ENCODE data around the gene BCAP31. TPM values are rescaled to one million over a fixed set of nuclear protein-coding genes. Genes with fewer than 3 reads are reported as not detected.
"Not testable (repeated sequence)": the region's sequence is repeated elsewhere in the genome, so short reads cannot be mapped to it uniquely, and the experiment has no call there.

BCAP31 gene
- total and polyA plus RNA-seq, 7 experiments from 2014 or later, result 80.2 to 329 (median 118) TPM

GRCh38 chrX:153730115-153730514 is 5.9 kb upstream of the BCAP31 start:
- H3K4me3 ChIP-seq (ENCODE audit: low read length); DNase-seq; H3K27ac ChIP-seq (ENCODE audit: low read depth, low read length); POLR2A ChIA-PET; H3K27me3 Mint-ChIP-seq; H3K27me3 ChIP-seq (ENCODE audit: control insufficient read depth in 2 of 2, insufficient read depth in 2 of 2, low read length in 2 of 2); H3K4me3 Mint-ChIP-seq; H3K9me3 ChIP-seq (ENCODE audit: control insufficient read depth in 2 of 3, low read length in 3 of 3); H3K36me3 ChIP-seq (ENCODE audit: control insufficient read depth in 2 of 3, insufficient read depth in 3 of 3, low read length in 3 of 3); intact Hi-C loops (cut with micrococcal nuclease); H3K27ac Mint-ChIP-seq; CTCF ChIA-PET; ATAC-seq: not testable (repeated sequence)
- Mint-ChIP-seq H3K4me1 (peaks cover 0 to 33% (median 21%) of the 10 kb centered on the region in 7 donors), H3K36me3 (peaks cover 8 to 27% (median 18%) of the 10 kb centered on the region in 5 donors), H3K9me3 (peaks cover 0 to 11% (median 0%) of the 10 kb centered on the region in 11 donors)
- H3K4me1 ChIP-seq (ENCODE audit: control insufficient read depth in 2 of 2, insufficient read depth in 2 of 2, low read length in 2 of 2), result peaks cover 3 to 18% of the 10 kb centered on the region in 2 donors

DNA sequence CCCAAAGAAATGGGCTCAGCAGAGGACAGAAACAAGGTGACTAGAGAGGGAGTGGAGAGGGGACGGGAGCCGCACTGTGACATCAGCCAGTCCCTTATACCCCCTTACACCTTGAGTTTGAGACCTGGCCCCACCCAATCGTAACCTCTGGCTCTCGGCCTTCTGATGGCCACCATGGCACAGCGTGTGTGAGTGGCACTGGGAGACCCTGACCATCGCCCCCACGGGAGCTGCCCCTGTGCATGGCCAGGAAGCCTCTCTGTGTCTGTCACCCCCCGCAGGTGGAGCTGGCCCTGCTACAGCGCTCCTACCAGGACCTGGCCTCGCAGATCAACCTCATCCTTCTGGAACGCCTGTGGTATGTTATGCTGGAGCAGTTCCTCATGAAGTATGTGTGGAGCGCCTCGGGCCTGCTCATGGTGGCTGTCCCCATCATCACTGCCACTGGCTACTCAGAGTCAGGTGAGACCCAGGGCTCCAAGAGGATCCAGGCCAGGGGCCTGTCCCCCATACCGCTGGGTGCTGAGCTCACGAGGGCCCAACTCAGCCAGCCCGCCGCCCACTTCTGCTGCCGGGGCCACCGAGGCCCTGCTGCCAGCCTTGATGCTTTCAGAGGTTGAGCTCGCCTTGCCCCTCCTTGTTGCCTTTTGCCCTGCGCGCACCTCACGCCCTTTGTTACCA is 4.9 kb upstream of the BCAP31 start:
- H3K9me3 Mint-ChIP-seq, result peaks cover 0 to 11% (median 0%) of the 10 kb centered on the region in 11 donors

DNA sequence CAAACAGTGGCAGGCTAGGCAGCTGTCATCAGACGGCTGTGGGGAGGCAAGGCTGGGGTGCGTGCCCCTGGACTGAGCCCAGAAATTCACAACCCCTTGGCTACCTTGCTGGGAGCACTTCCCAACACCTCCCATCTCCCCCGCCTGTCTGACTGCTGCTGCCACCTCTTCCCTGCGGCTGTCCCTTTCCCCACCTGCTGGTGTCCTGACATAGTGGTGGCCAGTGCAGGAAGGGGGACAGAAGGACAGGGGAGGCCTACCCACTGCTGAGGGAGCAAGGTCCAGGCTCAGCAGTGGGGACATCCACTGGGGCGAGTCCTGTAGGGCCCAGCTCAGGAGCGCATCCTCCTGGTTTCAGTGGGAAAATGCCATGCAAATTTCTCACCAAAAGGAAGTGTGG is 3.9 kb upstream of the BCAP31 start:
- ChIA-PET CTCF (no interaction called here), POLR2A (interaction anchor here (1.1 kb wide), 1 partner anchor 11 kb away, joined by 5 read pairs; no protein-coding TSS in a partner anchor)
- H3K27me3 ChIP-seq (ENCODE audit: control insufficient read depth in 2 of 2, insufficient read depth in 2 of 2, low read length in 2 of 2), result no peaks in the 10 kb centered on the region
- DNase-seq (no peak), ATAC-seq (no peak)
- no peak overlapping the region for H3K4me3 ChIP-seq (ENCODE audit: low read length)
- Mint-ChIP-seq H3K9me3 (peaks cover 0 to 11% (median 0%) of the 10 kb centered on the region in 11 donors), H3K4me1 (peaks cover 0 to 30% (median 20%) of the 10 kb centered on the region in 7 donors), H3K27ac (peak overlapping the region in 1 of 9 donors; percentile 27), H3K27me3 (no peaks in the 10 kb centered on the region), H3K36me3 (peaks cover 5 to 21% (median 16%) of the 10 kb centered on the region in 5 donors), H3K4me3 (peak overlapping the region in 2 of 10 donors; percentile 36 to 74)
- intact Hi-C loops (cut with micrococcal nuclease), result no loop called here
- H3K36me3 ChIP-seq (ENCODE audit: control insufficient read depth in 2 of 3, insufficient read depth in 3 of 3, low read length in 3 of 3), result peaks cover 0 to 4% (median 0%) of the 10 kb centered on the region in 3 experiments
- H3K4me1 ChIP-seq (ENCODE audit: control insufficient read depth in 2 of 2, insufficient read depth in 2 of 2, low read length in 2 of 2), result peaks cover 3 to 18% of the 10 kb centered on the region in 2 donors
- no peak overlapping the region for H3K27ac ChIP-seq (ENCODE audit: low read depth, low read length)
- H3K9me3 ChIP-seq (ENCODE audit: control insufficient read depth in 2 of 3, low read length in 3 of 3), result no peaks in the 10 kb centered on the region

More for the DNA sequence above, 4.9 kb upstream of the BCAP31 start:
- no peak overlapping the region for H3K27ac ChIP-seq (ENCODE audit: low read depth, low read length)
- no peak for ATAC-seq
- Mint-ChIP-seq H3K4me3 (no peak overlapping the region), H3K27ac (peak overlapping the region in 1 of 9 donors; percentile 10), H3K27me3 (no peaks in the 10 kb centered on the region), H3K4me1 (peaks cover 0 to 30% (median 20%) of the 10 kb centered on the region in 7 donors), H3K36me3 (peaks cover 5 to 21% (median 16%) of the 10 kb centered on the region in 5 donors)
- ChIA-PET CTCF (no interaction called here), POLR2A (no interaction called here)
- DNase-seq, result no peak
- intact Hi-C loops (cut with micrococcal nuclease), result no loop called here
- H3K36me3 ChIP-seq (ENCODE audit: control insufficient read depth in 2 of 3, insufficient read depth in 3 of 3, low read length in 3 of 3), result peaks cover 0 to 4% (median 0%) of the 10 kb centered on the region in 3 experiments
- H3K4me3 ChIP-seq (ENCODE audit: low read length), result no peak overlapping the region
- no peaks in the 10 kb centered on the region for H3K27me3 ChIP-seq (ENCODE audit: control insufficient read depth in 2 of 2, insufficient read depth in 2 of 2, low read length in 2 of 2)
- H3K4me1 ChIP-seq (ENCODE audit: control insufficient read depth in 2 of 2, insufficient read depth in 2 of 2, low read length in 2 of 2), result peaks cover 3 to 18% of the 10 kb centered on the region in 2 donors
- H3K9me3 ChIP-seq (ENCODE audit: control insufficient read depth in 2 of 3, low read length in 3 of 3), result no peaks in the 10 kb centered on the region

DNA sequence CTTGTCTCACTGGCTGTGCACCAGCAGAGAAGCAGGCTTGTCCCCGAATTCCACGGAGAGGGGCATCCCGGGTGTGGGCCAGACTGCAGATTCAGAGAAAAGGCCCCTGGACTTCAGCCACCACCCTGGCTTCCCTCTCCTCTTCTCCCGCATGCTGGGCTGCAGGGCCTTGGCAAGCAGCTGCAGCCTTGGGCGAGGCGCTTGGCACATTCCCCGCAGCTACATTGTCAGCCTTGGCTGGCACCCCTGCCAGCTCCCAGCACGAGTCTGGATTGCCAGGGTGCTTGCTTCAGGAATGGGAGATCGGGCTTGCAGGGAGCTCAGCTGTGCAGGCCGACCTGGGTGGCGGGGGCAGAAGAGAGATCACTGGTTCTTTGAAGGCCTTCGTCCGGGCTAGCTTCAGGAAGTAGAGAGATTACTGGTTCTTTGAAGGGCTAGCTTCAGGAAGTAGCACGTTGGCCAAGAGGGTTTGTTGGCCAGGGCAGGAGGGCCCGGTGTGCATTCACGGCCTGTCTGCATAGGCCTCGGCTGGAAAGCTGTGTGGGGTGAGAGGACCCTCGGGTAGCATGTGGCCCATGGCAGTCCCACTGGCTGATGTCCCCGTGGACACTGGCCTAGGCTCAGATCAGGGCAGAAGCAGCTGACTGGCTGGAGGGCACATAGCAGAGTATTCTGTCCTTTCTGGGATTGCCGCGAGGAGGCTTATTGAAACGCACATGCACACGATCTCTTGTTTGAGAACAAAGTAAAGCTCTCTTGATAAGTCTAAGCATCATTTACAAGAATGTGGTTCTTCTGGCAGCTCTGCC is 3.1 kb upstream of the BCAP31 start:
- POLR2A ChIA-PET, result interaction anchor here (0.7 to 1.3 kb wide), 3 partner anchors 12 to 243 kb away, joined by 3 to 5 read pairs (median 4); no protein-coding TSS in a partner anchor
- intact Hi-C loops (cut with micrococcal nuclease), result no loop called here
- ATAC-seq, result no peak

DNA sequence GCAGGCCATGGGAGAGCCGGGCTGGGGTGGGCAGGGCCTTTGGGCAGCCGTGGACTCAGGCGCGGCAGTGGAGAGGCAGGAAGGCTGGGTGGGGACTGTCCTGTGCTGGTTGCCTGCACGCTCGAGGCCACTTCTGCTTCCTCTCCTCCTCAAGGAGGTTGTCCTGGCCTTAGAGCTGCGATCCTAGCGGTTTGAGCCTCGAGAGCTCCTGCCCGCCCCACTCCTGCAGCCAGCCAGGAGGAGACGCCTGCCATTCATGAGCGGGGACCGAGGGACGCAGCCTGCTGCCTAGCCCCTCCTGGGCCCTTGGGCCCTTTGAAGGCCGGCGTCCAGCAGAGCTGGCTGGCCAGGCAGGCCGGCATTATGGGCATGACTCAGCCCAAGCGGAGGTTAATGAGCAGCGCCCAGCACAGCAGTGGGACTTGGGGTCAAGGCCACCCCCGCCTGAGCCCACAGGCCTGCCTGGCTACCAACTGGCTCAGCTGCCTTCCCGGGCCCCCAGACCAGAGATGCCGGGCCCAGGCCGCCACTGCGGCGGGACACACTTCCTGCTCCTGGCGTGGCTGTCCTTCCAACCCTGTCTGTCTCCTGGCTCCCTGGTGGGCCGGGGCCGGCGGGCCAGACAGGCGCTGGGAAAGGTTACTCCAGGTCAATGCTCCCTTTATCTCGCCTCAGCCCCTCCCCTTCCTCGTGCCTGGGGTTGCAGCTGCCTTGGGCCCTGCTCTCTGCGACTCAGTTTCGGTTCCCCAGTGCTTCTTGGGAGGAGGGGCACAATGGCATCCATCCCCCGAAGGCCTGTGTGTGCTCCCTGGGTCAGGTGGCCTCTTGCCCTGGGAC is 2.3 kb upstream of the BCAP31 start:
- DNase-seq (peak in 8 of 9 donors; percentile 19 to 34 (median 29)), ATAC-seq (peak; percentile 14)
- CTCF ChIA-PET, result no interaction called here
- H3K4me3 Mint-ChIP-seq, result peak overlapping the region; percentile 63 to 84 (median 72)
- no peaks in the 10 kb centered on the region for H3K27me3 Mint-ChIP-seq
- peaks cover 0 to 3% (median 0%) of the 10 kb centered on the region in 11 donors for H3K9me3 Mint-ChIP-seq
- peaks cover 9 to 35% (median 30%) of the 10 kb centered on the region in 7 donors for H3K4me1 Mint-ChIP-seq
- Histone ChIP-seq H3K9me3 (ENCODE audit: control insufficient read depth in 2 of 3, low read length in 3 of 3) (no peaks in the 10 kb centered on the region), H3K27ac (ENCODE audit: low read depth, low read length) (peak overlapping the region; percentile 49), H3K36me3 (ENCODE audit: control insufficient read depth in 2 of 3, insufficient read depth in 3 of 3, low read length in 3 of 3) (peaks cover 0 to 4% (median 0%) of the 10 kb centered on the region in 3 experiments), H3K27me3 (ENCODE audit: control insufficient read depth in 2 of 2, insufficient read depth in 2 of 2, low read length in 2 of 2) (no peaks in the 10 kb centered on the region), H3K4me1 (ENCODE audit: control insufficient read depth in 2 of 2, insufficient read depth in 2 of 2, low read length in 2 of 2) (peaks cover 10 to 29% of the 10 kb centered on the region in 2 donors), H3K4me3 (ENCODE audit: low read length) (peak overlapping the region; percentile 8)
- H3K36me3 Mint-ChIP-seq, result peaks cover 2 to 21% (median 14%) of the 10 kb centered on the region in 5 donors
- intact Hi-C loops (cut with micrococcal nuclease), result no loop called here
- POLR2A ChIA-PET, result interaction anchor here (0.7 to 1.3 kb wide), 2 partner anchors 41 to 244 kb away, joined by 3 to 4 read pairs; no protein-coding TSS in a partner anchor
- H3K27ac Mint-ChIP-seq, result peak overlapping the region in 8 of 9 donors; percentile 41 to 84 (median 68)

More for the DNA sequence above, 3.1 kb upstream of the BCAP31 start:
- Histone ChIP-seq H3K27me3 (ENCODE audit: control insufficient read depth in 2 of 2, insufficient read depth in 2 of 2, low read length in 2 of 2) (no peaks in the 10 kb centered on the region), H3K4me1 (ENCODE audit: control insufficient read depth in 2 of 2, insufficient read depth in 2 of 2, low read length in 2 of 2) (peaks cover 10 to 24% of the 10 kb centered on the region in 2 donors), H3K27ac (ENCODE audit: low read depth, low read length) (peak overlapping the region; percentile 49), H3K4me3 (ENCODE audit: low read length) (peak overlapping the region; percentile 8), H3K36me3 (ENCODE audit: control insufficient read depth in 2 of 3, insufficient read depth in 3 of 3, low read length in 3 of 3) (peaks cover 0 to 4% (median 0%) of the 10 kb centered on the region in 3 experiments), H3K9me3 (ENCODE audit: control insufficient read depth in 2 of 3, low read length in 3 of 3) (no peaks in the 10 kb centered on the region)
- peak overlapping the region in 7 of 9 donors; percentile 49 to 84 (median 69) for H3K27ac Mint-ChIP-seq
- CTCF ChIA-PET, result no interaction called here
- peaks cover 6 to 33% (median 26%) of the 10 kb centered on the region in 7 donors for H3K4me1 Mint-ChIP-seq
- H3K36me3 Mint-ChIP-seq, result peaks cover 5 to 22% (median 16%) of the 10 kb centered on the region in 5 donors
- H3K9me3 Mint-ChIP-seq, result peaks cover 0 to 11% (median 0%) of the 10 kb centered on the region in 11 donors
- H3K4me3 Mint-ChIP-seq, result peak overlapping the region; percentile 63 to 84 (median 72)
- H3K27me3 Mint-ChIP-seq, result no peaks in the 10 kb centered on the region
- DNase-seq, result no peak

DNA sequence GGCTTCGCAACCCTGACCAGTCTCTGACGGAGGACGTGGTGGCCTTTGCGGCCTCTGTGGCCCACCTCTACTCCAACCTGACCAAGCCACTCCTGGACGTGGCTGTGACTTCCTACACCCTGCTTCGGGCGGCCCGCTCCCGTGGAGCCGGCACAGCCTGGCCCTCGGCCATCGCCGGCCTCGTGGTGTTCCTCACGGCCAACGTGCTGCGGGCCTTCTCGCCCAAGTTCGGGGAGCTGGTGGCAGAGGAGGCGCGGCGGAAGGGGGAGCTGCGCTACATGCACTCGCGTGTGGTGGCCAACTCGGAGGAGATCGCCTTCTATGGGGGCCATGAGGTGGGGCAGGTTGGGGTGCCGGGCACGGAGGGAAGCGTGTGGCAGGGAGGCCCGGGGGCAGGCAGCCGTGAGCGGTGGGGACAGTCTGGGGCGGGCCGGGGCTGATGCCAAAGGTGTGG is 1.7 kb upstream of the BCAP31 start:
- ATAC-seq, result no peak
- H3K27ac ChIP-seq (ENCODE audit: low read depth, low read length), result peak overlapping the region; percentile 49
- H3K4me3 ChIP-seq (ENCODE audit: low read length), result no peak overlapping the region

More for the DNA sequence above, 1.7 kb upstream of the BCAP31 start:
- Mint-ChIP-seq H3K36me3 (peaks cover 0 to 16% (median 7%) of the 10 kb centered on the region in 5 donors), H3K27me3 (no peaks in the 10 kb centered on the region), H3K9me3 (peaks cover 0 to 2% (median 0%) of the 10 kb centered on the region in 11 donors), H3K27ac (peak overlapping the region in 2 of 9 donors; percentile 63 to 71), H3K4me1 (peaks cover 9 to 35% (median 27%) of the 10 kb centered on the region in 7 donors), H3K4me3 (peak overlapping the region; percentile 39 to 78 (median 68))
- ChIA-PET CTCF (no interaction called here), POLR2A (no interaction called here)
- no peaks in the 10 kb centered on the region for H3K27me3 ChIP-seq (ENCODE audit: control insufficient read depth in 2 of 2, insufficient read depth in 2 of 2, low read length in 2 of 2)
- no peak for DNase-seq
- H3K4me1 ChIP-seq (ENCODE audit: control insufficient read depth in 2 of 2, insufficient read depth in 2 of 2, low read length in 2 of 2), result peaks cover 10 to 29% of the 10 kb centered on the region in 2 donors
- H3K9me3 ChIP-seq (ENCODE audit: control insufficient read depth in 2 of 3, low read length in 3 of 3), result no peaks in the 10 kb centered on the region
- peaks cover 0 to 5% (median 0%) of the 10 kb centered on the region in 3 experiments for H3K36me3 ChIP-seq (ENCODE audit: control insufficient read depth in 2 of 3, insufficient read depth in 3 of 3, low read length in 3 of 3)
- intact Hi-C loops (cut with micrococcal nuclease), result no loop called here
